Glomerular visceral epithelial cell (primary cell): Measurements from ENCODE around the gene SOWAHA.
A peak's percentile ranks its signal among the peaks of the same experiment; 100 is the strongest.

Experiments used
- DNase-seq: peaks from one replicate; pipeline ENCODE4 v3.0.0-alpha.2; 2016; ENCODE audit errors: extremely low spot score

Gene SOWAHA

DNA sequence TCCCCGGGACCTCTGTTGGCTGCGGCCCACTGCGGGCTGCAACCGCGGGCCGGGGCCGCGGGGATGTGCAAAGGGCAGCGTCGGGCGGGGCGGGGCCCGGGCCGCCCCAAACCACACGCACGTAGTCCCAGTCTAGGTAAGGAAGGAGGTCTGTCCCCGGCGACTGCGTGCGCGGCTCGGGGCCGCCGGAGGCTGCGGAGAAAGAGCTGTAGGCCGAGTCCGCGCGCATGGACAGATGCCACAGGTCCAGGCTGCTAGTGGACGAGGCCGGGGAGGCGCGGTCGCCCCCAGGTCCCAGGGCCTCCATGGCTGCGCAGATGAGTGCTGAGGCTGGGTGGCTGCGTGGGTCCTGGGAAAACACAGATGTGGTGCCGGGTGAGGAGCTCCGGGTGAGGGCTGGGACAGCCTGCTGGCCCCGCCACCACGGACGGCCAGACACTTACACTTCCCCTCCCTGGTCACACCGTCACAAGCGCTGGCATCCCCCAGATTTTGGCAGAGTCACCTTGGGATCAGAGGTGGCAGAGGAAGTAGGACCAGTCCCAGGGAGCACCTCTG, 12.8 kb downstream of the SOWAHA start:
- no peak for DNase-seq

DNA sequence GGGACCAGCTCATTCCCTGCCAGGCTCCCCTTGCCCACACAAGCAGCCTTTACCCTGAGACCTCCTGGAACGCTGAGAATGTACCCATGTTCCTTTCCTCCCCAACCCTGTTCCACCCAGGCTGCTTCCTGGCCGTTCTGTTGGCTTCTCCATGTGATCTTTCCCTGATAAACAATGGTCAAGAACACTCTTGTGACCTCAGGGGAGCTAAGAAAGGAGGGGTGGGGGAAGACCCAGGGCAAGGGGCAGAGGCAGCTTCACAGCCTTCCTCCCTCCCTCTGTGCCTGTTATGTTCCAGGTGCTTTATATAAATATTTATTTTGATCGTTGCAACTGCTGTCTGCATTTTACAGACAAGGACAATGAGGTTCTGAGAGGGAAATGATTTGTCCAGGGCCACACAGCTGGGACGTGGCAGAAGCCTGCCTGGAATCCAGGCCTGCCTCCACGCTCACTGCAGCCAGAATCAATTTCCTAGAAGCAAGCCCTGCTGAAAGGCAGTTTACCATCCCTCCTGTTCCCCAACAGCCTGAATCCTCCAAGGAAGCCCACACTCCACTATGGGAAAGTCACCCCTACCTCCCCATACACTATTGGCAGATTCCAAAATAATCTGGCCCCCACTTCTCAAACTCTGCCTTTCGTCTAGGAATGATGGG, 13.5 kb downstream of the SOWAHA start:
- DNase-seq, result no peak

- DNase-seq, result no peak
Measured at GRCh38 chr5:132827943-132828673, 15.0 kb downstream of the SOWAHA start.

GRCh38 chr5:132828846-132829494, 15.9 kb downstream of the SOWAHA start:
- no peak for DNase-seq

DNA sequence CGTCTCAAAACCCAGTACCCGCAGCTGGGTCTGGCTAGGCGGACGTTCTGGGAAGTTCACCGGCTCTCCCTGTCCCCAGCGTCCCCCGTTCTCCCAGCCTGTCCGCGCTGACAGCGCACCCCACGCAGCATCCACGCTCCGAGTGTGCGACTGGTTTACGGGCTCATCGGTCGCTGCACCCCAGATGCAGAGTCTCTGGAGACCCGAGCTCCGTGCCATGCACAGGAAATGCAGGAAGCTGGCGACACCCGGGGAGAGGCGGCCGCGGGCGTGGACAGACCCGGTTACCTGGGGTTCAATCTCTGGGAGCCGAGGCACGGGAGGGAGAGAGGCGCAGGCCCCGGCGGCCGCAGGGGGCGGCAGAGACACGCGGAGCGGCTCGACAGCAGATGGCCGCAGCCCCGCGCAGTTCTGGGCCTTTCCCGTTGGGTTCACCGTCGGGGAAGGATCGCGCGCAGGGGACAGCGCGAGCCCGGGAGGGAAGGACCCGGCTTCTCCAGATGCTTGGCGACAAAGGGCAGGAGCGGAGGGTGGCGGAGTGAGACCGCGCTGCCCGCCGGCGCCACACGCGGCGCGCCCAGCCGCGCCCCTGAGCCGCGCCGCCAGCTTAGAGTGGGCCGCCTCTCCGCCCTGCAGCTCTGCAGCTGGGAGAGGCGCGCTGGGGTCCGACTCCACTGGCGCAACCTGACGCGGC, 16.8 kb downstream of the SOWAHA start:
- peak; percentile 78 for DNase-seq

- DNase-seq, result peak; percentile 85
Measured at GRCh38 chr5:132830436-132831094, 17.5 kb downstream of the SOWAHA start, which contains the start of gene SHROOM1. SHROOM1 (minus strand) TSS chr5:132830647; CDS start chr5:132826140, 4,507 bp downstream.

GRCh38 chr5:132831095-132831860, 18.2 kb downstream of the SOWAHA start:
- no peak for DNase-seq

- no peak for DNase-seq
Measured at GRCh38 chr5:132832612-132833011, 19.5 kb downstream of the SOWAHA start.

DNA sequence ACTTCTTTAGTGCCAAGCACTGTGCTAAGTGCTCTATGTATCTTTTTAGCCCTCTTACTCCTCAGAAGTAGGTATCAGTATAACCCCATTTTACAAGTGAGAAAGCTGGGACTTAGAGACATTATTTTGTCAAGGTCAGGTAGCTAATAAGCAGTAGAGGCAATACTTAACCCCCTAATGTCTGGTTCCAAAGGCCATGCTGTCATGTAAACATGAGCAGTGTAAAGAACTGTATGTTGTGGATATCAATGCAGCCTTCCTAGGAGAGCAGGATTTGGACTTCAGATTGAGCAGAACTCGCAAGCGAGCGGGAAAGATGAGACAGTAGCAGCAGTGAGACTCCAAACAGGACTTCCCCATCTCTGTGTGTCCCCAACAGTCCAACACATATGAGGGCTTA, 21.0 kb downstream of the SOWAHA start:
- DNase-seq, result no peak

DNA sequence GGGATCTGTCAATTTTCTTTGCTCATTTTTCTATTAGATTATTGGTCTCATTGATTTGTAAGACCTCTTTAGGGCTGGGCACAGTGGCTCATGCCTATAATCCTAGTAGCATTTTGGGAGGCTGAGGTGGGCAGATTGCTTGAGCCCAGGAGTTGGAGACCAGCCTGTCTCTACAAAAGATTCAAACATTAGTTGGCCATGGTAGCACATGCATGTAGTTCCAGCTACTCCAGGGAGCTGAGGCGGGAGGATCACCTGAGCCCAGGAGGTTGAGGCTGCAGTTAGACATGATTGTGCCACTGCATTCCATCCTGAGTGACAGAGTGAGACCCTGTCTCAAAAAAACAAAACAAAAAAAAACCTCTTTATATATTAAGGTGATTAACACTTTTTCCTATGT, 23.8 kb downstream of the SOWAHA start:
- DNase-seq, result no peak

DNA sequence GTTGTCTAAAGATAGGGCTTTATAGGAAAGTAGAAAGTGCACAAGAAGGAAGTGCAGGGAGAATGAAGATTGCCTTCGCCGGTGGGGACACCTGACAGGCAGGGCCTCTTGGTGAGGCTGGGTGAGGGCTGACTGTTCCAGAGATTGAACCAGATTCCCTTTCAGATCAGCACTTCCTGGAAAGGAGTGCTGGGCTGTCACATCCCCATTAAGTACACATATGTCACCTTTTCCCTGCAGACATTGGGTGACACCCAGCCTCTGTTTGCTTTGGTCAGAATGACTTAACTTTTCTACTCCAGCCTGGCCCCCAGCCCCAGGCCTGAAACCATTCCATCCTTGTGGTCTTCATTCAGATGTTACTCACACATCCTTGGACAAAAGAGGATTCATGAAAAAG, 24.8 kb downstream of the SOWAHA start:
- no peak for DNase-seq

DNA sequence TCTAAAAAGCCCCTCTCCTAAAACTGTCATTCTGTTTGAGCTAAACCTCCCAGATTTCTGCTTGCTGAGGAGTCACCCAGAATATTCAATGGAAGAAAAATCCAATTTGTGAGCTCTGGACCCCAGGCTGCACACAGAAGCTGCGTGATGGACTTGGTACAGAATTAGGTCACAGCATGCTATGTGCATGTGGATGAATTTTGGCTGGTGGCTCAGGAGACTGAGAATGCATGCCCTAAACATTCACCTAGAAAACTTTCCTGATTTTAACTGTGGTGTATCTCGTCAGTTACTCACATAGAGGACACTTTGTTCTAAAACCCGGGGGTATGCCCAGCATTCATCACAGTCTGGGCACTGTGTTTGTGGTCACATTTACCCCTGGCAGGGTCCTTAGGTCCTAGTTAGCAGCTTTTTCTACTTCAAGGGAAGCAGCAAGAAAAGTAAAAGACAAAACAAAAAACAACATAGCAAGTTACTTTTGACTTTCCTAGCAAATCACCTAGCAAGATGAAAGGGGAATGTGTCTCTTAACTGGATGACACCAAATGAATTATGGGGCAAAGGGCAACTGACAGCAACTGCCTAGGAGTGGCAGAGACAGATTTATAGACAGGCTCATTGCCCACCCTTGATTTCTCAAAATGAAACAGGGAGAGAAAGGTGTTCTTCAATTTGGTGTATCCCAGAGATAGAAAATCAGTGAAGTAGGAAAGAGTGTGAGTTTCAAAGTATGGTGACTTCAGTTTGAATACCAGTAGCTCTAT, 25.6 kb downstream of the SOWAHA start:
- DNase-seq, result no peak

- DNase-seq, result no peak
Measured at GRCh38 chr5:132839426-132840301, 26.6 kb downstream of the SOWAHA start.

- no peak for DNase-seq
Measured at GRCh38 chr5:132840313-132840712, 27.2 kb downstream of the SOWAHA start.

DNA sequence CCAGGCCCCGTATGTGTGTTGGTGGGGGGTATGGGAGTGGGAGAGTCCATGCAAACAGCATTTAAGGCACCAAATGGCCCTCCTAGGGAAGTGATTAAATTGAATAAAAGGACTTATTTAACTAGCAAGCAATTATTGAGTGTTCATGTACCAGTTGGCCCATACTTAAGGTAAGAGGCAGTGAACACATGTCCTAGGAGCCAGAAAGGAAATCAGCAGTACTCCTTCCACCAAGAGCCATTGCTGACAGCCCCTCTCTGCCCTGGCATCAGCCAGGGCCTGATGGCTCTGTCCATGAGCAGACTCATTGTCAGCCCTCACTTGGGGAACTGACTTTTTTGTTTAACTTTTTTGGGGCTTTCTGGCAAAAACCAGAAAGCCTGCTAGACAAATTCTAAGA, 27.8 kb downstream of the SOWAHA start:
- DNase-seq, result no peak

GRCh38 chr5:132841305-132841704, 28.2 kb downstream of the SOWAHA start:
- DNase-seq, result no peak

DNA sequence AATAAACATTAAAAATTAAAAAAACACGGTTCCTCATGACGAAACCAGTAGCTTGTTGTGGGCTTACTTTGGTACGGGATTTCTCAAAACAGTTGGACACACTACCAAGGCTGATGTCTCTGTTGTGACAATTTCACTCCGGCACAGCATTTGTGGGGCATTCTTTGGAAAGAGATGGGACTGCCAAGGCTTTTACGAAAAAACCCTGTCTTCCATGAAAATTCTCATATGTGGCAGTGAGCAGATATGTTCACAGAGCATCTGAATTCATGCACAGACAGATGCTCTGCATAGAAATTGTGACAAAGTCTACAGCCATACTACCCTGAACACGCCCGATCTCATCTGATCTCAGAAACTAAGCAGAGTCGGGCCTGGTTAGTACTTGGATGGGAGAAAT, 35.2 kb downstream of the SOWAHA start:
- no peak for DNase-seq

- no peak for DNase-seq
Measured at GRCh38 chr5:132849347-132849746, 36.2 kb downstream of the SOWAHA start.

- no peak for DNase-seq
Measured at GRCh38 chr5:132850066-132850465, 37.0 kb downstream of the SOWAHA start.
